ENCODE measurements around the gene GRK5. TPM values are rescaled to one million over a fixed set of nuclear protein-coding genes. Genes with fewer than 3 reads are reported as not detected.

The GRK5 gene
- total and polyA plus RNA-seq, 2 donors from 2014 or later: 7.3 to 18.7 TPM

- Histone ChIP-seq H3K4me3 (ENCODE audit: low read length in 3 of 3) (no peak overlapping the region), H3K4me1 (ENCODE audit: control insufficient read depth in 2 of 3, insufficient read depth in 2 of 3, low read depth in 1 of 3, low read length in 3 of 3) (peaks cover 0 to 20% (median 7%) of the 10 kb centered on the region in 3 donors), H3K9ac (ENCODE audit: low read length in 3 of 3) (no peak overlapping the region), H3K36me3 (ENCODE audit: control insufficient read depth in 2 of 3, insufficient read depth in 3 of 3, low read length in 3 of 3) (no peaks in the 10 kb centered on the region), H3K9me3 (ENCODE audit: control insufficient read depth in 2 of 3, insufficient read depth in 1 of 3, low read length in 3 of 3) (no peaks in the 10 kb centered on the region), H3K27me3 (ENCODE audit: control insufficient read depth, insufficient read depth, low read length) (no peaks in the 10 kb centered on the region), H3K27ac (ENCODE audit: low read depth in 2 of 2, low read length in 2 of 2) (no peak overlapping the region)
- TF ChIP-seq CTCF (IDR thresholded peaks at IDR 0.05; ENCODE audit: borderline replicate concordance, extremely low read depth, insufficient read depth): no peak
- FAIRE-seq (no peak), DNase-seq (no peak)
- intact Hi-C loops (cut with DNase I): no loop called here
Measured at GRCh38 chr10:119286516-119286915, 79.1 kb downstream of the GRK5 start.

DNA sequence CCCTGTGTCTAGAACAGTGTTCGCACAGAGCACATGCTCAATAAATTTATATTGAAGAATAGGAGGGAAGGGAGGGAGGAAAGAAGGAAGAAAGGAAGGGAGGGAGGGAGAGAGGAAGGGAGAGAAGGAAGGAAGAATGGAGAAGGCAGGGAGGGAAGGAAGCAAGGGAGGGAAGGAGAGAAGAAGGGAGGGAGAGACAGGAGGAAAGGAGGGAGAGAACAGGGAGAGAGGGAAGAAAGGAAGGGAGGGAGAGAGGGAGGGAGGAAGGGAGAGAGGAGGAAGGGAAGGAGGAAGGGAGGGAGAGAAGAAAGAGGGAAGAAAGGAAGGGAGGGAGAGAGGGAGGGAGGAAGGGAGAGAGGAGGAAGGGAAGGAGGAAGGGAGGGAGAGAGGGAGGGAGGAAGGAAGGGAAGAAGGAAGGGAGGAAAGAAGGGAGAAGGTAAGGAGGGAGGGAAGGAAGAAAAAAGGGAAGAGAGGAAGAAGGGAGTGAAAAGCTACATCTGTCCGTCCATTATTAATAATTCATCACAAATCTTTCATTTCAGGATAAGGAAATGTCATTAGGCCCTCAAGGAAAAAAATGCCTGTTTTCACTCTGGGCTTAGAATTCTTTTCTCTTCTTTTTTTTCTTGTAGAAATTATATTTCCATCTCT, 79.7 kb downstream of the GRK5 start:
- Histone ChIP-seq H3K27ac (ENCODE audit: low read depth in 2 of 2, low read length in 2 of 2) (no peak overlapping the region), H3K4me1 (ENCODE audit: control insufficient read depth in 2 of 3, insufficient read depth in 2 of 3, low read depth in 1 of 3, low read length in 3 of 3) (peaks cover 0 to 15% (median 3%) of the 10 kb centered on the region in 3 donors), H3K36me3 (ENCODE audit: control insufficient read depth in 2 of 3, insufficient read depth in 3 of 3, low read length in 3 of 3) (no peaks in the 10 kb centered on the region)

GRCh38 chr10:119288574-119289001, 81.2 kb downstream of the GRK5 start:
- DNase-seq: no peak
- H3K4me3 ChIP-seq (ENCODE audit: low read length in 3 of 3): no peak overlapping the region
- no peak for FAIRE-seq
- no peaks in the 10 kb centered on the region for H3K36me3 ChIP-seq (ENCODE audit: control insufficient read depth in 2 of 3, insufficient read depth in 3 of 3, low read length in 3 of 3)
- no peaks in the 10 kb centered on the region for H3K9me3 ChIP-seq (ENCODE audit: control insufficient read depth in 2 of 3, insufficient read depth in 1 of 3, low read length in 3 of 3)
- H3K4me1 ChIP-seq (ENCODE audit: control insufficient read depth in 2 of 3, insufficient read depth in 2 of 3, low read depth in 1 of 3, low read length in 3 of 3): peaks cover 0 to 15% (median 3%) of the 10 kb centered on the region in 3 donors
- no peaks in the 10 kb centered on the region for H3K27me3 ChIP-seq (ENCODE audit: control insufficient read depth, insufficient read depth, low read length)
- intact Hi-C loops (cut with DNase I): no loop called here
- no peak for TF ChIP-seq CTCF (IDR thresholded peaks at IDR 0.05; ENCODE audit: borderline replicate concordance, extremely low read depth, insufficient read depth)
- H3K27ac ChIP-seq (ENCODE audit: low read depth in 2 of 2, low read length in 2 of 2): no peak overlapping the region
- no peak overlapping the region for H3K9ac ChIP-seq (ENCODE audit: low read length in 3 of 3)

More for the DNA sequence above, 79.7 kb downstream of the GRK5 start:
- DNase-seq: no peak
- FAIRE-seq: no peak
- H3K9me3 ChIP-seq (ENCODE audit: control insufficient read depth in 2 of 3, insufficient read depth in 1 of 3, low read length in 3 of 3): no peaks in the 10 kb centered on the region
- no peak for TF ChIP-seq CTCF (IDR thresholded peaks at IDR 0.05; ENCODE audit: borderline replicate concordance, extremely low read depth, insufficient read depth)
- intact Hi-C loops (cut with DNase I): no loop called here
- H3K27me3 ChIP-seq (ENCODE audit: control insufficient read depth, insufficient read depth, low read length): no peaks in the 10 kb centered on the region
- no peak overlapping the region for H3K4me3 ChIP-seq (ENCODE audit: low read length in 3 of 3)
- H3K9ac ChIP-seq (ENCODE audit: low read length in 3 of 3): no peak overlapping the region
